Amygdala (tissue), 56 donors: Measurements from ENCODE around the gene FAM180A.

Experiments
- DNase-seq, 56 donors: peaks; one replicate each; lab custom pipeline; 2025; lab: John Stamatoyannopoulos, UW

Gene FAM180A

DNA sequence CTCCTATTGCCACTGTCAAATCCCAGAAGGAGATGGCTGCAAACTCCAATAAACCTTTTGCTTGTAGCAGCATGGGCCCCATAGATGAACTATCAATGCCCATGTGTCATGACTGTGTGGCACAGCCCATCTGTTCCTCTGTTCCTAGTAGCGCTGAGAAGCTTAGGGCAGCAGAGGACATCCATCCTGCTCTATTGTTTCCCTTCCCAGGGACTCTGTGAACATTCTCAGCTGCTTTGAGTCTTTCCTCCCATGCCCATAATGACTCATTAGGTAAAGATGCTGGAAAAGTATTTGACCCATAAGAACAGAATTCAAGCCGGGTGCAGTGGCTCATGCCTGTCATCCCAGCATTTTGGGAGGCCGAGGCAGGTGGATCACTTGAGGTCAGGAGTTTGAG lies 58.0 kb downstream of the FAM180A start:
- DNase-seq, result no peak

DNA sequence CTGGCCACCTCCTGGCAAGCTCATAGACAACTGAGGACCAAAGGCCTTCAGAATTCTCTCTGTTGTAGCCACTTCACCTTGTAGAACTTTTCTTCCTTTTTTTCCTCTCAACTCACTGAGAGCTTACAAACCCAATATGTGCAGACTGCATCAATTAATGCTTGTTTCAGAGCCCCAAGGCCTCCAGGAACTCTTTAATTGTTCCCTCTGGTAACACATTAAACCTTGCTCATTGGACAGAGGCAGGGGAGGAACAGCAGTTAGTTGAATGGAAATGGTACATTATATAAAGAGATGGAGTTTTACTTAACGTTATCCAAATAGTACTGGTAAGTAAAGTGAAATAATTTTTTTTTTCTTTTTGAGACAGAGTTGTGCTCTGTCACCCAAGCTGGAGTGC lies 61.1 kb downstream of the FAM180A start:
- DNase-seq, result no peak

DNA sequence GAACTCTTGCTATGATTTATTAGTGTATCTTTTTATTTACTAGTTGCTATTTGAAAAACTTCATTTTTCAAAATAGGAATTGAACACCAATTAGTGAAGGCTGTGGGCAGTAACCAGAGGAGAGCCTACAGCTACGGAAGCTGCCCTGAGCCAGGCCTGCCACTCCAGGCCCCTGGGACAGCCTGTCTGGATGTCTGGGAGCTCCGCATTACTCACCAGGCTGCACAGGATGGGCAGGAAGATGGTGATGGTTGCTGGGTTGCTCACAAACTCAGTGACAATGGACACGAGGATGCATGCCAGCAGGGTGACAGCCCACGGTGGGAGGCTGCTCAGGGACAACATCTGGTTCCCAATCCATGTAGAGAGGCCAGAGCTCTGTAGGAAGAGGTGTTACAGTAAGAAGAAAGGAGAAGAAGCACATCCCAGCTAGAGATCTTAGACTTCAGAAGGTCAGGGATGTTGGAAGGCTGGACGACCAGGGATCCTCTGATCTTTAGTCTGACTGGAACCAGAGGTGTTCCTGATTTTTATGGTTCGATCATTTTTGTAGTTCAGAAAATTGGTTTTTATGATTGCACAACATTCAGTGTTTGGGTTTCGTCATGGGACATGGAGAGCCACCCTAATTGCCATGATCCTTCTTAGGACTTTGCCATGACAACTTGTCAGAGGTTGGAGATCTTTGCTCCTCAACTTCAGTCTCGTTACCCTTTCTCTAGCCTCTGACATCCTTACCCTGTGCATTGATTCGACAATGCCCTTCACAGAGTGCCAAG lies 63.1 kb downstream of the FAM180A start:
- no peak for DNase-seq

DNA sequence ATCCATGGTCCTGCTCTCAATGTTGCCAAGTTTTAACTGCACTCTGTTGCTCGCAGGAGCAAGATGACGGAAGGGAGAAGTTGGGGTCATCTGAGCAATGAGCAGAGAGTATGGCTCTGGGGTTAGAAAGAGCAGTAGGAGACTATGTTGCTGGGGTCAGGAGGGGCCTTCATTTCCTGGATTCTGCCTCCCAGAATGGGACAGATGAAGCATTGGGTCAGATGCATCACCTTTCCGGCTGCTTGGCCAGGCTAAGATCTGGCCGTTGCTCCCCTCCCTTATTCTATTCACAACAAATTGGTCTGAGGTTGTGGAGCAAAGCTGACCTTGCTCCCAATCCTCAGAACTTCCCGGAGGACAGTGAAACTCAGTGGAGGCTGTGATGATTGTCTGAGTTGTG lies 63.9 kb downstream of the FAM180A start:
- no peak for DNase-seq

DNA sequence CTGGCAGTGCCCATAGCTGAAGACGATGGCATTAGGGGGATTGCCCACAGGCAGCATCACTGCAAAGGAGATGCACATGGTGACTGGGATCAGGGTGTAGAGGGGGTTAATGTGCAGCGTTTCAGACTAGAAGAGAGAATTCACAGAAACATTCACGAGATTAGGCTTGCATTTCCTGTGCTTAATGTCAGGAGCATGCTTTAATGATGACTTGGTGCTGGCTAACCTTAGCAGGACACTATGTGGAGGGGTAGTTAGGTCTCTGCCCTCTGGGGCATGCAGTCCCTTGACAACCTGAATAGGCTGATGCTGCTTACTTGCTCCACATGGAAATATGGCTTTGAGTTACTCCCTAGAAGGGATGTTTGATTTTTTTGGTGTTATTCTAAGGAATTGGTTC lies 64.5 kb downstream of the FAM180A start:
- no peak for DNase-seq

DNA sequence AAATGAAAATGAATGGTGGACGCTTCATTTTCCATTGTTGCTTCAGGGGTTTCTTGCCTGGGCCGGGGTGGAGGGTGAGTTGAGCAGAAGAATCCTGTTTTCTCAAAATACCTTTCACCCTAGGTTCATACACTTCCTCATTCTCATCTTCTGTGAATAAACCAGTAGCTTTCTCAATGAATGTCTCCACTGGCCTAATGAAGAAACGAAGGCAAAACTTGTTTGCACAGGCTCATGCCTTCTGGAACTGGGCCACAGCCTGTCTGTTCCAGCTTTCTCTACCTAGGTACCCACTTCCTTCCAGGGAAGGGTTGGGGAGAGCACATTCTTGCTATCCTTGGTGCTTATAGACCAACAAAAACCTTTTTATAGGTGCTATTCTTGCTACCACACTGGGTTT lies 65.0 kb downstream of the FAM180A start:
- no peak for DNase-seq

DNA sequence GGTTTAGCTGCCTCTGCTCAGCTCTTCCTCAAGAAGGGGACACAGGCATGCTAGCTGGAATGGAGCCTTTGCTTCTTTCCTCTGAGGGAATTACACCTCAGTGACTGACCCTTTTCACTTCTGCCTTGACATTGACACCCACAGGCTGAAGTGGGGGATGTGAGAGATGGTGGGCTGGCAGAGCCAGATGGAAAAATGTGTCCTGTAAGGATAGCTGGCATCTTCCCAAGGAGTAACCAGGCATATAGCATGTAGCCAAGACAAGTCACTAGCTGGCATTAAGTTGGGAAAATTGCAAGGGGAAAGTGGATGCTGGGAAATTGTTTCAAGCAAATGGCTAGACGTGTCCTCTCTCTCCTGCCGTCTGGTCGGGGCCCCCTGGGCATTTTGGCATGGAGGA lies 66.4 kb downstream of the FAM180A start:
- no peak for DNase-seq

DNA sequence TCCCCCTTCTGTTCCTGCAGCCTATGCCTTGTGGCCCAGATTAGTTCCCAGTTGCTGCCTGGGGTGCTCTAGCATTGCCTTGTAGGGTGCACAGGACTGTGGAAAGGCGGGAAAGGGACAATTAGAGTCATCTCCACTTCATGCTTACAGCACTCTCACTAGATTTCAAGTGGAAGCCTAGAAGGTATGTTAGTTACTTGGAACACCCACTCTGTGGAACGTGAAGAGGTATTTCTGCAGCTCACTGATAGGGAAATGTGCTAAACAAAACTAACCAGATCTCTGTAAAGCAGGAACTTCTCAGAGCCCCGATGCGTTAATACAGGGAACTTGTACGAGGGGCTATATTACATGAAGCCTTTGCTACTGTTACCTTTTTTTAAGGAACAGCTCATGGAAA lies 66.9 kb downstream of the FAM180A start:
- no peak for DNase-seq
